GM12874 (cell line): ENCODE measurements around the gene WFIKKN1.

ENCODE experiments used
- CTCF ChIP-seq: IDR thresholded peaks from 2 replicates; pipeline ENCODE4 v1.5.1; 2011; ENCODE audit warnings: low read depth, mild to moderate bottlenecking, control low read depth, low read length, moderate library complexity; ENCODE audit not compliant: insufficient read depth

Gene WFIKKN1

DNA sequence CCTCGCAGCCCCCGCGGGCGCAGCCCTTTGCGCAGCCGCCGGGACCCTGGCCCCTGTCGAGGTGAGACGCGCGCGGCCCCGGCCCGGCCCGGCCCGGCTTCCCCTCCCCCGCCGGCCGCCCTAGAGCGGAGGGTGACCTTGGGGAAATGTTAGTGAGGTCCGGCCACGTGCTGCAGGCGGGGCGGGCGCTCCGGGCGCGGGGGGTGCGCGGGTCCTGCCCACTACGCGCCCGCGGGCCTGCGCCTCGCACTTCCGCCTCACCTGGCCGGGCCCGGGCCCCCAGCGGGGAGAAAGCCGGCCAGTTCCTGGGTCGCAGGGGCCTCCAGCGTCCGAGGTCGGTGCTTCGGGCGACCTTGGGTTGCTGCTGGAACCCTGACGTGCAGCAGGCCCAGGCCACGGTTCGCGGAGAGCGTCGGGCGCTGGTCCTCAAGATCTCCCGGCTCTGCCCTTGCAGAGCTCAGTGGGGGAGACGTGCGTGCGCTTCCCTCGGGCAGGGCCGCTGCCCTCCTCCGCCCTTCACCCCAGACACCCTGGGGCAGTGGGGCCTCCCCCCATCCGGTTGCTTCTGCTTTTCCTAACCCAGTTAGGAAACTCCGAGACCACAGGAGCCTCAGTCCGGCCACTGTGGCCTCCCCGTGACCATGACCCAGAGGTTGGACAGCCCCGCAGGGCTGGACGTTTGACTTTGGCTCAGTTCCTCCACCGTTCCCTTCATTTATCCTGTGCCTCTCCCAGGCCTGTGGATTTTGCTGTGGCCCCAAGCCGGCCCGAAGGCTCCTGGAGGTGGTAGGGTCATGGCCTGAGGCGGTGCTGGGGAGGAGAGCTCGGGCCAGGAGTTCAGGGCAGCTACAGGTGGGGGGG, 11.6 kb downstream of the WFIKKN1 start:
- no peak for TF ChIP-seq CTCF

DNA sequence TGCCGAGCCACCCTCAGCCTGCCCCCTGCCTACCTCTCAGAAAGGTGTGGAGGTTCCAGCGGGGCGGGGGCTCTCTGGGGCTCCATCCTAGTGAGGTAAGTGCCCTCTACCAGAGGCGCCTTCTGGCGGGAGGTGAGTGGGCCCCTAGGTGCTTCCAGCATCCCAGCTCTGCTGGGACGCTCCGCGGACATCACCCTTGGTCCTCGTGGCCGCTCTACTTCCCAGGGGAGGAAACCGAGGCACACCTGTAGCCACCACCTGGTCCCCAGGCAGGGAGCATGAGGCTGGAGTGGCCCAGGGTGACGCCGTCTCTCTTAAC, 12.2 kb downstream of the WFIKKN1 start:
- TF ChIP-seq CTCF: no peak

- TF ChIP-seq CTCF: no peak
These were observed 13.8 kb downstream of the WFIKKN1 start for GRCh38 chr16:644556-644955.

- TF ChIP-seq CTCF: no peak
These were observed 15.3 kb downstream of the WFIKKN1 start for GRCh38 chr16:645852-646678.

- no peak for TF ChIP-seq CTCF
These were observed 15.9 kb downstream of the WFIKKN1 start for GRCh38 chr16:646679-647172.

DNA sequence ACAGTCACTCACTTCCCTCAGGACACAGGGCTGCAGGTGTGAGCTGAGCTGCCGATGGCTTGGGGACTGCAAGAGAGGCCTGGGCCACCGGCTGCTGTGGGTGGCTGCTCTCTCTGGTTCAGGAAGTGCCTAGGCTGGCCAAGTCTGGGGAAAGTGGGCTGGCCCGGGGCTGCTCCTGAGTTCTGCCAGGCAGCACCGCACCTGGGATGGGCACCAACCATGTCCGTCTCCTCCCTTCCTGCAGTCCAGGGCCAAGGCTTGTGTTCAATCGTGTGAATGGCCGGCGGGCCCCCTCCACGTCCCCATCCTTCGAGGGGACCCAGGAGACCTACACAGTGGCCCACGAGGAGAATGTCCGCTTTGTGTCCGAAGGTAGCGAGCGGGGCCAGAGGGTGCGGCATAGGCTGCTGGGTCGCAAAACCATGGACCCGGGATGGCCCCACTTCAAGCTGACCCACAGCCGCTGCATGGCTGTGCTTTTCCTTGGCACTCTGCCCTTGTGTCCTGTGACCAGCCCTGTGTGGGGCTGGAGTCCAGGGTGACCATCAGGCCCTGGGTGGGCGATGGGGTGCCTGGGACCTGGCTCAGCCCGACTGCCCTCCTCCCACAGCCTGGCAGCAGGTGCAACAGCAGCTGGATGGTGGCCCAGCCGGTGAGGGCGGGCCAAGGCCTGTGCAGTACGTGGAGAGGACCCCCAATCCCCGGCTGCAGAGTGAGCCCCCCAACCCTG, 16.6 kb downstream of the WFIKKN1 start:
- no peak for TF ChIP-seq CTCF
